ENCODE measurements around the gene UBXN11.

Gene UBXN11

GRCh38 chr1:26345718-26346117 is 39.3 kb upstream of the UBXN11 start:
- no peaks in the 10 kb centered on the region for H3K4me1 ChIP-seq (ENCODE audit: low read length)
- H3K79me2 ChIP-seq (ENCODE audit: low read length), result no peaks in the 10 kb centered on the region
- H4K20me1 ChIP-seq (ENCODE audit: insufficient read depth, low read length), result no peaks in the 10 kb centered on the region
- no peaks in the 10 kb centered on the region for H3K9me3 ChIP-seq (ENCODE audit: insufficient read depth, low read length)
- 0 out of 2 replicates have a peak, but pooled peaks cover 5% of the 10 kb centered on the region for H3K27me3 ChIP-seq (ENCODE audit: low read depth, low read length)
- no peak overlapping the region for H3K4me2 ChIP-seq (ENCODE audit: low read length)
- no peaks in the 10 kb centered on the region for H3K36me3 ChIP-seq (replicated peaks; ENCODE audit: low read depth, low read length)
- TF ChIP-seq EZH2phosphoT487 (IDR thresholded peaks at IDR 0.05; ENCODE audit: low read depth) (no peak), CTCF (IDR thresholded peaks at IDR 0.05; ENCODE audit: low read depth, low read length) (no peak)
- H3K27ac ChIP-seq (ENCODE audit: low read length), result no peak overlapping the region
- no peak overlapping the region for H2AFZ ChIP-seq (ENCODE audit: low read depth, low read length)
- H3K9ac ChIP-seq (ENCODE audit: low read length), result no peak overlapping the region
- no peak overlapping the region for H3K4me3 ChIP-seq (ENCODE audit: low read length)

- H2AFZ ChIP-seq (ENCODE audit: low read depth, low read length), result no peak overlapping the region
- no peaks in the 10 kb centered on the region for H3K79me2 ChIP-seq (ENCODE audit: low read length)
- H3K4me2 ChIP-seq (ENCODE audit: low read length), result no peak overlapping the region
- no peak for TF ChIP-seq CTCF (IDR thresholded peaks at IDR 0.05; ENCODE audit: low read depth, low read length)
- no peak for TF ChIP-seq EZH2phosphoT487 (IDR thresholded peaks at IDR 0.05; ENCODE audit: low read depth)
- H3K36me3 ChIP-seq (replicated peaks; ENCODE audit: low read depth, low read length), result no peaks in the 10 kb centered on the region
- H3K4me3 ChIP-seq (ENCODE audit: low read length), result no peak overlapping the region
- no peaks in the 10 kb centered on the region for H4K20me1 ChIP-seq (ENCODE audit: insufficient read depth, low read length)
- H3K27me3 ChIP-seq (ENCODE audit: low read depth, low read length), result 0 out of 2 replicates have a peak, but pooled peaks cover 5% of the 10 kb centered on the region
- H3K27ac ChIP-seq (ENCODE audit: low read length), result no peak overlapping the region
- no peak overlapping the region for H3K9ac ChIP-seq (ENCODE audit: low read length)
- no peaks in the 10 kb centered on the region for H3K4me1 ChIP-seq (ENCODE audit: low read length)
- no peaks in the 10 kb centered on the region for H3K9me3 ChIP-seq (ENCODE audit: insufficient read depth, low read length)
Observed at GRCh38 chr1:26344147-26344920, 37.9 kb upstream of the UBXN11 start.

- no peak overlapping the region for H3K4me2 ChIP-seq (ENCODE audit: low read length)
- H3K36me3 ChIP-seq (replicated peaks; ENCODE audit: low read depth, low read length), result no peaks in the 10 kb centered on the region
- H2AFZ ChIP-seq (ENCODE audit: low read depth, low read length), result no peak overlapping the region
- TF ChIP-seq EZH2phosphoT487 (IDR thresholded peaks at IDR 0.05; ENCODE audit: low read depth) (no peak), CTCF (IDR thresholded peaks at IDR 0.05; ENCODE audit: low read depth, low read length) (no peak)
- H3K4me3 ChIP-seq (ENCODE audit: low read length), result no peak overlapping the region
- no peaks in the 10 kb centered on the region for H4K20me1 ChIP-seq (ENCODE audit: insufficient read depth, low read length)
- no peaks in the 10 kb centered on the region for H3K79me2 ChIP-seq (ENCODE audit: low read length)
- no peak overlapping the region for H3K9ac ChIP-seq (ENCODE audit: low read length)
- H3K9me3 ChIP-seq (ENCODE audit: insufficient read depth, low read length), result no peaks in the 10 kb centered on the region
- no peak overlapping the region for H3K27ac ChIP-seq (ENCODE audit: low read length)
- peaks cover 3% of the 10 kb centered on the region; the same call in 1 of the 2 replicates for H3K4me1 ChIP-seq (ENCODE audit: low read length)
- 0 out of 2 replicates have a peak, but pooled peaks cover 5% of the 10 kb centered on the region for H3K27me3 ChIP-seq (ENCODE audit: low read depth, low read length)
Observed at GRCh38 chr1:26340047-26340481, 33.6 kb upstream of the UBXN11 start.

- no peak overlapping the region for H3K4me3 ChIP-seq (ENCODE audit: low read length)
- no peak overlapping the region for H3K4me2 ChIP-seq (ENCODE audit: low read length)
Observed at GRCh38 chr1:26338670-26339069, 32.2 kb upstream of the UBXN11 start.

More at GRCh38 chr1:26338670-26339069, 32.2 kb upstream of the UBXN11 start:
- Histone ChIP-seq H3K27me3 (ENCODE audit: low read depth, low read length) (0 out of 2 replicates have a peak, but pooled peaks cover 5% of the 10 kb centered on the region), H3K9me3 (ENCODE audit: insufficient read depth, low read length) (no peaks in the 10 kb centered on the region), H2AFZ (ENCODE audit: low read depth, low read length) (no peak overlapping the region), H3K36me3 (replicated peaks; ENCODE audit: low read depth, low read length) (no peaks in the 10 kb centered on the region), H3K79me2 (ENCODE audit: low read length) (no peaks in the 10 kb centered on the region), H4K20me1 (ENCODE audit: insufficient read depth, low read length) (no peaks in the 10 kb centered on the region), H3K27ac (ENCODE audit: low read length) (no peak overlapping the region), H3K9ac (ENCODE audit: low read length) (no peak overlapping the region), H3K4me1 (ENCODE audit: low read length) (peaks cover 3% of the 10 kb centered on the region; the same call in 1 of the 2 replicates)
- TF ChIP-seq EZH2phosphoT487 (IDR thresholded peaks at IDR 0.05; ENCODE audit: low read depth) (no peak), CTCF (IDR thresholded peaks at IDR 0.05; ENCODE audit: low read depth, low read length) (no peak)

Measured in OCI-LY3 (cell line).